C4-2B (cell line): ENCODE measurements around the gene PLPP3.

Experiments used
- CTCF ChIP-seq: fragments of 450-650 bp; conservative IDR thresholded peaks from 2 replicates; pipeline ENCODE4 v1.5.1; 2017; ENCODE audit warnings: mild to moderate bottlenecking
- ZFX ChIP-seq: fragments of 450-650 bp; IDR thresholded peaks from 2 replicates; pipeline ENCODE4 v1.6.1; 2017

GRCh38 chr1:56566994-56567393 lies 12.4 kb downstream of the PLPP3 start:
- TF ChIP-seq CTCF (no peak), ZFX (no peak)
